Measurements from ENCODE around the gene ARL6IP6.

DNA sequence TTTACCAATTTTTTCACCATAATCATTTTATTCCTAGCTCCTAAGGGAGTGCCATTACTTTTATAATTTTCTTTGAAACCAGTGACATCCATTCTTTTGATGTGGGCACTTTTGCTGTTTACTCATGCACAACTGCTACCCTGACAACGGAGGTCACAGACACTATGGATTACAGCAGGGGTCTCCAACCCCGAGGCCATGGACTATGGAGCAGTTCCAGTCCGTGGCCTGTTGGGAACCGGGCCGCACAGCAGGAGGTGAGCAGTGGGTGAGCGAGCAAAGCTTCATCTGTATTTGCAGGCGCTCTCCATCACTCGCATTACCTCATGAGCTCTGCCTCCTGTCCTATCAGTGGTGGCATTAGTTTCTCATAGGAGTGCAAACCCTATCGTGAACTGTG lies 35.8 kb upstream of the ARL6IP6 start:
- TF ChIP-seq EZH2 (IDR thresholded peaks at IDR 0.05; ENCODE audit: insufficient read depth, poor library complexity, severe bottlenecking) (no peak), EZH2phosphoT487 (IDR thresholded peaks at IDR 0.05; ENCODE audit: insufficient read depth, low read depth) (no peak)
